ENCODE measurements around the gene ERBB2. TPM values are rescaled to one million over a fixed set of nuclear protein-coding genes. Genes with fewer than 3 reads are reported as not detected.

ERBB2 gene
- total and polyA plus RNA-seq, 2 of the 13 experiments (the other 11 are each of a cell fraction or from before 2014, with no cell fraction given), result 57.7 to 64.1 TPM

GRCh38 chr17:39653662-39654331, 46.1 kb upstream of the ERBB2 start (continued):
- TF ChIP-seq ZNF24 (IDR thresholded peaks at IDR 0.05), result peak; percentile 93
- peak; percentile 68 for TF ChIP-seq HDAC1 (CRISPR knock-in tag; IDR thresholded peaks at IDR 0.05)
- TF ChIP-seq ZNF556 (CRISPR knock-in tag; IDR thresholded peaks at IDR 0.05; ENCODE audit: borderline replicate concordance), result peak; percentile 69; the same call in 1 of the 2 replicates
- no peak for TF ChIP-seq ZNF180 (CRISPR knock-in tag; IDR thresholded peaks at IDR 0.05; ENCODE audit: borderline replicate concordance, low read depth)
- TF ChIP-seq ZNF3 (CRISPR knock-in tag; IDR thresholded peaks at IDR 0.05), result no peak
- TF ChIP-seq MAFK (conservative IDR thresholded peaks at IDR 0.05 in 1 of 2, IDR thresholded peaks at IDR 0.05 in 1 of 2; ENCODE audit: low read length in 2 of 2), result no peak
- no peak for TF ChIP-seq ZBTB10 (CRISPR knock-in tag; IDR thresholded peaks at IDR 0.05; ENCODE audit: borderline replicate concordance)
- peak; percentile 65; the same call in 1 of the 2 replicates for TF ChIP-seq SP4 (CRISPR knock-in tag; IDR thresholded peaks at IDR 0.05)
- TF ChIP-seq ZNF747 (CRISPR knock-in tag; IDR thresholded peaks at IDR 0.05; ENCODE audit: borderline replicate concordance), result no peak
- TF ChIP-seq POLR2A (IDR thresholded peaks at IDR 0.05; ENCODE audit: insufficient read depth in 1 of 2, low read depth in 2 of 2, low read length in 2 of 2), result no peak
- peak; percentile 75; the same call in 1 of the 2 replicates for TF ChIP-seq ZNF263 (CRISPR knock-in tag; IDR thresholded peaks at IDR 0.05)
- no peak for TF ChIP-seq SIX4 (CRISPR knock-in tag; IDR thresholded peaks at IDR 0.05)
- TF ChIP-seq EEA1 (CRISPR knock-in tag; IDR thresholded peaks at IDR 0.05; ENCODE audit: borderline replicate concordance), result no peak
- TF ChIP-seq ZMAT5 (CRISPR knock-in tag; IDR thresholded peaks at IDR 0.05; ENCODE audit: borderline replicate concordance, low read depth), result no peak
- no peak for TF ChIP-seq BRCA1 (CRISPR knock-in tag; IDR thresholded peaks at IDR 0.05)
- TF ChIP-seq HIVEP1 (CRISPR knock-in tag; IDR thresholded peaks at IDR 0.05), result no peak
- peak; percentile 41; the same call in 1 of the 2 replicates for TF ChIP-seq ZNF501 (CRISPR knock-in tag; IDR thresholded peaks at IDR 0.05)
- TF ChIP-seq PAF1 (CRISPR knock-in tag; IDR thresholded peaks at IDR 0.05), result no peak
- no peak for TF ChIP-seq ZNF777 (CRISPR knock-in tag; IDR thresholded peaks at IDR 0.05)
- TF ChIP-seq CHCHD3 (CRISPR knock-in tag; IDR thresholded peaks at IDR 0.05), result no peak
- no peak for TF ChIP-seq ZNF570 (CRISPR knock-in tag; IDR thresholded peaks at IDR 0.05; ENCODE audit: borderline replicate concordance)
- no peak for TF ChIP-seq MXI1 (IDR thresholded peaks at IDR 0.05; ENCODE audit: borderline replicate concordance, low read depth, low read length)
- TF ChIP-seq POLR2AphosphoS5 (IDR thresholded peaks at IDR 0.05; ENCODE audit: low read depth, low read length), result no peak
- TF ChIP-seq HOXA3 (CRISPR knock-in tag; IDR thresholded peaks at IDR 0.05), result peak; percentile 49; the same call in 1 of the 2 replicates
- peak; percentile 91; the same call in 1 of the 2 replicates for TF ChIP-seq THRA (CRISPR knock-in tag; IDR thresholded peaks at IDR 0.05; ENCODE audit: borderline replicate concordance)
